HL-60 (cell line): ENCODE results near the gene AKR1C2.
"Not testable (repeated sequence)": the region's sequence is repeated elsewhere in the genome, so short reads cannot be mapped to it uniquely, and the experiment has no call there.

Experiments used
- DNase-seq, 2 experiments: peaks; one replicate each; pipeline ENCODE4 v3.0.0-alpha.2; 2010 to 2020; ENCODE audit warnings: low read depth in 1 of 2, low spot score in 1 of 2
- H3K27ac ChIP-seq: fragments of 250-450 bp; sonication (Bioruptor Pico); replicated peaks from 2 replicates; pipeline ENCODE4 v1.5.1; 2020; ENCODE audit warnings: mild to moderate bottlenecking, moderate library complexity
- H3K27me3 ChIP-seq: fragments of 250-450 bp; sonication (Bioruptor Pico); 2 replicates; pipeline ENCODE4 v1.5.1; 2021; ENCODE audit warnings: mild to moderate bottlenecking, moderate library complexity; ENCODE audit not compliant: insufficient read depth, poor library complexity, severe bottlenecking
- H3K4me3 ChIP-seq: replicated peaks from 2 replicates; pipeline ENCODE4 v1.5.1; 2011; ENCODE audit warnings: mild to moderate bottlenecking, control low read depth, low read length; ENCODE audit not compliant: insufficient read depth
- GABPA ChIP-seq: IDR thresholded peaks from 2 replicates; pipeline ENCODE4 v1.6.1; 2012; ENCODE audit warnings: low read depth
- POLR2AphosphoS5 ChIP-seq: IDR thresholded peaks from 2 replicates; pipeline ENCODE4 v1.6.1; 2012; ENCODE audit warnings: low read depth
- SPI1 ChIP-seq: IDR thresholded peaks from 2 replicates; pipeline ENCODE4 v1.6.1; 2012; ENCODE audit warnings: low read depth, mild to moderate bottlenecking, borderline replicate concordance
- TF ChIP-seq, protein P1 (sequence below): IDR thresholded peaks from one replicate; pipeline ENCODE4 v1.5.1; 2011; ENCODE audit warnings: low read length, control low read depth, inconsistent platforms; ENCODE audit not compliant: insufficient read depth
- TF ChIP-seq, protein P2 (sequence below): IDR thresholded peaks from 2 replicates; pipeline ENCODE4 v1.6.1; 2012; ENCODE audit warnings: low read depth; ENCODE audit not compliant: insufficient replicate concordance

AKR1C2 gene

DNA sequence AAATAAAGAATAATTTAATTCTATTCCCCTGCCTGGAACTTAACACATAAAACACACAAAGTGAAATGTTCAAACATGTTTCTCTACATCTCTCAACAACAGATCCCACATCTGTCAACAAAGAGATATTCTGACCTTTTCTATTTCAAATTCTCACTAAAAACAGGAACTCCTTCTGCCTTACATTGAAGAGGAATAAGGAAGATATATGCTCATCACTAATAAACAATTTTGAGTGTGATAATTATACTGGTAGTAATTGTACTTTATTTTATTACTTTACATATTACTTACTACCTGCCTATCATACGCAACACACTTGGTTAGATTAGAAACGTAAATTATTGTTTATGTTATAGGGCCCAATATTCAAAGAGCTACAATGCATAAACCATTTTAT, 13.4 kb downstream of the AKR1C2 start:
- Histone ChIP-seq H3K27me3 (no peaks in the 10 kb centered on the region), H3K27ac (no peak overlapping the region), H3K4me3 (no peak overlapping the region)
- DNase-seq: no peak
- no peak for TF ChIP-seq POLR2AphosphoS5
- TF ChIP-seq, protein P1, sequence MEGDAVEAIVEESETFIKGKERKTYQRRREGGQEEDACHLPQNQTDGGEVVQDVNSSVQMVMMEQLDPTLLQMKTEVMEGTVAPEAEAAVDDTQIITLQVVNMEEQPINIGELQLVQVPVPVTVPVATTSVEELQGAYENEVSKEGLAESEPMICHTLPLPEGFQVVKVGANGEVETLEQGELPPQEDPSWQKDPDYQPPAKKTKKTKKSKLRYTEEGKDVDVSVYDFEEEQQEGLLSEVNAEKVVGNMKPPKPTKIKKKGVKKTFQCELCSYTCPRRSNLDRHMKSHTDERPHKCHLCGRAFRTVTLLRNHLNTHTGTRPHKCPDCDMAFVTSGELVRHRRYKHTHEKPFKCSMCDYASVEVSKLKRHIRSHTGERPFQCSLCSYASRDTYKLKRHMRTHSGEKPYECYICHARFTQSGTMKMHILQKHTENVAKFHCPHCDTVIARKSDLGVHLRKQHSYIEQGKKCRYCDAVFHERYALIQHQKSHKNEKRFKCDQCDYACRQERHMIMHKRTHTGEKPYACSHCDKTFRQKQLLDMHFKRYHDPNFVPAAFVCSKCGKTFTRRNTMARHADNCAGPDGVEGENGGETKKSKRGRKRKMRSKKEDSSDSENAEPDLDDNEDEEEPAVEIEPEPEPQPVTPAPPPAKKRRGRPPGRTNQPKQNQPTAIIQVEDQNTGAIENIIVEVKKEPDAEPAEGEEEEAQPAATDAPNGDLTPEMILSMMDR: no peak
- no peak for TF ChIP-seq SPI1
- TF ChIP-seq, protein P2, sequence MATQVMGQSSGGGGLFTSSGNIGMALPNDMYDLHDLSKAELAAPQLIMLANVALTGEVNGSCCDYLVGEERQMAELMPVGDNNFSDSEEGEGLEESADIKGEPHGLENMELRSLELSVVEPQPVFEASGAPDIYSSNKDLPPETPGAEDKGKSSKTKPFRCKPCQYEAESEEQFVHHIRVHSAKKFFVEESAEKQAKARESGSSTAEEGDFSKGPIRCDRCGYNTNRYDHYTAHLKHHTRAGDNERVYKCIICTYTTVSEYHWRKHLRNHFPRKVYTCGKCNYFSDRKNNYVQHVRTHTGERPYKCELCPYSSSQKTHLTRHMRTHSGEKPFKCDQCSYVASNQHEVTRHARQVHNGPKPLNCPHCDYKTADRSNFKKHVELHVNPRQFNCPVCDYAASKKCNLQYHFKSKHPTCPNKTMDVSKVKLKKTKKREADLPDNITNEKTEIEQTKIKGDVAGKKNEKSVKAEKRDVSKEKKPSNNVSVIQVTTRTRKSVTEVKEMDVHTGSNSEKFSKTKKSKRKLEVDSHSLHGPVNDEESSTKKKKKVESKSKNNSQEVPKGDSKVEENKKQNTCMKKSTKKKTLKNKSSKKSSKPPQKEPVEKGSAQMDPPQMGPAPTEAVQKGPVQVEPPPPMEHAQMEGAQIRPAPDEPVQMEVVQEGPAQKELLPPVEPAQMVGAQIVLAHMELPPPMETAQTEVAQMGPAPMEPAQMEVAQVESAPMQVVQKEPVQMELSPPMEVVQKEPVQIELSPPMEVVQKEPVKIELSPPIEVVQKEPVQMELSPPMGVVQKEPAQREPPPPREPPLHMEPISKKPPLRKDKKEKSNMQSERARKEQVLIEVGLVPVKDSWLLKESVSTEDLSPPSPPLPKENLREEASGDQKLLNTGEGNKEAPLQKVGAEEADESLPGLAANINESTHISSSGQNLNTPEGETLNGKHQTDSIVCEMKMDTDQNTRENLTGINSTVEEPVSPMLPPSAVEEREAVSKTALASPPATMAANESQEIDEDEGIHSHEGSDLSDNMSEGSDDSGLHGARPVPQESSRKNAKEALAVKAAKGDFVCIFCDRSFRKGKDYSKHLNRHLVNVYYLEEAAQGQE: no peak
- no peak for TF ChIP-seq GABPA

DNA sequence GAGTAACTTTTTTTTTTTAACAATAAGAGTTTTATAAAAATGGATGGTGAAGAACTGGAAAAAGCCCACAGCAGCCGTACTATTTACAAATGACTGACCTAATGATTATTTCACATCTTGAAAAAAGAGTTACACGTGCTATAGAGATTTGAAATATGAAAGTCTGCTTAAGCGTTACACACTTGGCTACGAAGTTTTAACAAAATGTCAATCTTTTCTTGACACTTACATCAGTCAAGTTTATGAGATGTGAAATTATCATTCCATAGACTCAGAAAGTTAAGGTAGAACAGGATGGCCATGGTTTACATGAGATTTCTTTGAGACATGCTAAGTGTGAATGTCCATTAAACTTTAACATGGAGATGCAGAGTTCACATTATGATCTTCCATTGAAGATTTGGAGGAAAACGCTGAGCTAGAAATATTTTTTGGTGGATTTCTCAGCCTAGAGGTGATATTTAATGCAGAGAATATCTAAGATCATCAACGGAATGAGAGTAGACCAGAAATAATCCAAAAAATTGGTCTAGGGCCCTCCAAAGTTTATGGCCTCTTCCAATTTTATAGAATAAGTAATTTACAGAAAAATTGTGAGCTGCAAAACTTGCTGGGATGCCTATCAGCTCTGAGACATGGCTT, 15.5 kb downstream of the AKR1C2 start:
- not testable (repeated sequence) for DNase-seq, H3K4me3 ChIP-seq, H3K27me3 ChIP-seq, H3K27ac ChIP-seq

DNA sequence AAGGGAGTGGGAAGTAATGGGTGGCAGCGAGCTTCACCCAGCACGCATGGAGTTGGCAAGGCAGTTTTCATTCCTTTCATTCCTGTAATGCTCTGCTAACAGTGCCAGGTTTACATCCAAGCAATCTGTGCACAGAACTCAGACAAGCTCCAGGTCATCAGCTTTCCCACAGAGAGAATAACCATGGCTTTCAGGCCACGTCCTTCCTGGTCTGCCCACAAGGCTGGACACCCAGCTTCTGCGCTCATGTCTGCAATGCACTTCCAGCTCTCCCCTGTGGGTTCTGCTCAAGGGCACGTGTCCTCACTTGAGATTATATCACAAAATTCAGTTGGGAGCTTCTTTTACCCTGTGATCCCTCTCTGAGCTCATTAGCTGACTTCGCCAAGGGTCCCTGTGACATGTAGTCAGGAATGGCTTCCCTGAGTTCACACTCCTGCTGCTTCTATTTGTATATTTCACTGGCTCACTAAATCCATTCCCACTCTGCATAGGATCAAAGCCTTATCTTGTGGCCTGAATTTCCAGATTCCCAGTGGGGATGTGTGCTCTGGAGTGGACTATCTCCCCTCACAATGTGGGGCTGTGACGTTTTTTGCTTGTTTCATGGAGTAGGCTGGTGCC, 18.6 kb downstream of the AKR1C2 start:
- no peaks in the 10 kb centered on the region for H3K27me3 ChIP-seq
- no peak overlapping the region for H3K27ac ChIP-seq
- DNase-seq: no peak
- no peak overlapping the region for H3K4me3 ChIP-seq
- TF ChIP-seq, protein P1: no peak
- no peak for TF ChIP-seq POLR2AphosphoS5
- no peak for TF ChIP-seq SPI1
- TF ChIP-seq, protein P2: no peak
- no peak for TF ChIP-seq GABPA

DNA sequence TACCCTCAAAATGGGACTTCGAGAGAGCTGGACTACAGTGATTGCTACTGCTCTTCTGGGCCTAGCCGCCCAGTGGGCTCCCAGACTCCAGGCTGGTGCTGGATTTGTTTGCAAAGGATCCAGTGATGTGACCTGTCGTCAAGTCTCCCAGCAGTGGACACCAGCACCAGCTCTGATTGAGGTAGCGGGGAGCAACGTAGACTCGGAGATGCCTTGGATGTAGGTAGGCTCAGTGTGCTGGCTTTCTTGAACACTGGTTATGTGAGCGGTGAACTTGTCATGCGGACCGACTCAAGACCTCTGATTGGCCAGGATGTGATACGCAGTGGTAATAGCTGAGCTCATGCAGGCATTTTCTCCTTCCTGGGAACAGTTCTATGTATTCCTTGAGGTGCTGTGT, 19.4 kb downstream of the AKR1C2 start:
- Histone ChIP-seq H3K27me3 (no peaks in the 10 kb centered on the region), H3K27ac (no peak overlapping the region), H3K4me3 (no peak overlapping the region)
- DNase-seq: no peak
- TF ChIP-seq, protein P1: no peak
- TF ChIP-seq, protein P2: no peak
- TF ChIP-seq SPI1 (no peak), POLR2AphosphoS5 (no peak), GABPA (no peak)
